WTC11 (cell line): Measurements from ENCODE around the gene ATP2B1.

Source experiments
- NR2C2 ChIP-seq: sonication (generic); formaldehyde crosslinking; IDR thresholded peaks from 2 replicates; pipeline ENCODE4 v1.8.0; 2022; ENCODE audit warnings: mild to moderate bottlenecking, missing genetic modification reagents
- TF ChIP-seq, protein P1 (sequence below): fragments of 200-600 bp; IDR thresholded peaks from 2 replicates; pipeline ENCODE4 v1.8.0; 2022; ENCODE audit warnings: antibody characterized with exemption

DNA sequence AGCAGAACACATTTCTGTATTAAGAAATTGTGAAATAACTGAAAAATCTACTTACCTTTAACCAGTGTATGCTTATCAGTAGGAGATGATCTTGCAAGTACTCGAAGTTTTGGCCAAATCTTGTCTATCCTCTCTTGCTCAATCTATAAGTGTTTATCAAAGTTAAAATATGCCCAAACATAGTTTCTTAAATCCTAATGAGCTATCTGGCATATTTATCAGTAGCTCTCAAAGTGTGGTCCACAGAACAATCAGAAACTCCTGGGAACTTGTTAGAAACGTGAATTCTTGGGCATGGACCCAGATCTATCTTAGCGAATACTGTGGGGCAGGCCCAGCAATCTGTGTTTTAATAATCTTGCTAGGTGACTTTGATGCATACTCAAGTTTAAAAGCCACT lies 98.3 kb downstream of the ATP2B1 start:
- TF ChIP-seq, protein P1, sequence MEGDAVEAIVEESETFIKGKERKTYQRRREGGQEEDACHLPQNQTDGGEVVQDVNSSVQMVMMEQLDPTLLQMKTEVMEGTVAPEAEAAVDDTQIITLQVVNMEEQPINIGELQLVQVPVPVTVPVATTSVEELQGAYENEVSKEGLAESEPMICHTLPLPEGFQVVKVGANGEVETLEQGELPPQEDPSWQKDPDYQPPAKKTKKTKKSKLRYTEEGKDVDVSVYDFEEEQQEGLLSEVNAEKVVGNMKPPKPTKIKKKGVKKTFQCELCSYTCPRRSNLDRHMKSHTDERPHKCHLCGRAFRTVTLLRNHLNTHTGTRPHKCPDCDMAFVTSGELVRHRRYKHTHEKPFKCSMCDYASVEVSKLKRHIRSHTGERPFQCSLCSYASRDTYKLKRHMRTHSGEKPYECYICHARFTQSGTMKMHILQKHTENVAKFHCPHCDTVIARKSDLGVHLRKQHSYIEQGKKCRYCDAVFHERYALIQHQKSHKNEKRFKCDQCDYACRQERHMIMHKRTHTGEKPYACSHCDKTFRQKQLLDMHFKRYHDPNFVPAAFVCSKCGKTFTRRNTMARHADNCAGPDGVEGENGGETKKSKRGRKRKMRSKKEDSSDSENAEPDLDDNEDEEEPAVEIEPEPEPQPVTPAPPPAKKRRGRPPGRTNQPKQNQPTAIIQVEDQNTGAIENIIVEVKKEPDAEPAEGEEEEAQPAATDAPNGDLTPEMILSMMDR: no peak
- TF ChIP-seq NR2C2 (CRISPR knock-in tag): no peak
